Esophagus muscularis mucosa (tissue), 3 donors: Measurements from ENCODE around the gene UBASH3B.

Experiments
- EP300 ChIP-seq: sonication (generic); formaldehyde crosslinking; IDR thresholded peaks from one replicate; pipeline ENCODE4 v1.6.1; 2017; ENCODE audit warnings: antibody characterized with exemption
- TF ChIP-seq, protein P1 (sequence below), 3 experiments: fragments of 200-600 bp in 2 of 3; fragments of 450-650 bp in 1 of 3; sonication (generic) in 2 of 3; IDR thresholded peaks; one replicate each; pipeline ENCODE4 v1.5.1; 2017 to 2019; ENCODE audit warnings: antibody characterized with exemption in 3 of 3, mild to moderate bottlenecking in 2 of 3, moderate library complexity in 1 of 3

DNA sequence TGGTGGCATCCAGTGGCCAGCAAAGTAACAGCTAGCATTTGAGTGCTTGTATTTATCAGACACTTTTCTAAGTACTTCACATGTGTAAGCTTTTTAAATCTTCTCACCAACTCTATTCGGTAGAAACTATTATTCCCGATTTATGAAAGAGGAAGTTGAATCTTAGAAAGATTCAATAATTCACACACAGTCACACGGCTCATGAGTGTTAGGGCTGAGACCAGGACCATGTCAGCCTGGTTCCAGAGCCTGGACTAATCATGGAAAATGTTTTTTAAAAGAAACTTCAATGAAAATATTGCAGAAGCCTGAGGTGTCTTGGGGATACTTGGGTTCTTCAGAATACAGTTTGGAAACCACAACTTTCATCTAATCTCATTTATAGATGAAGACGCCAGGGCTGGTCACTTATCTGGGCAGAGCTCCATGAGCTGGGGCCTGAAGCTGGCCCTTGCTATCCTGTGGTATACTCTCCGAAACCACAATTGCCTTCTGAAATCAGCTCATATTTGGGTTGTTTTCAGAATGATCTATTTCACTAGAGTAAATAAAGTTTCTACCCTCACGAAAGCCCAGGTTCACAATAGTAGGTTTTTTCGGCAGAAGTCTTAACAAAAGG, 178.4 kb downstream of the UBASH3B start:
- TF ChIP-seq, protein P1, sequence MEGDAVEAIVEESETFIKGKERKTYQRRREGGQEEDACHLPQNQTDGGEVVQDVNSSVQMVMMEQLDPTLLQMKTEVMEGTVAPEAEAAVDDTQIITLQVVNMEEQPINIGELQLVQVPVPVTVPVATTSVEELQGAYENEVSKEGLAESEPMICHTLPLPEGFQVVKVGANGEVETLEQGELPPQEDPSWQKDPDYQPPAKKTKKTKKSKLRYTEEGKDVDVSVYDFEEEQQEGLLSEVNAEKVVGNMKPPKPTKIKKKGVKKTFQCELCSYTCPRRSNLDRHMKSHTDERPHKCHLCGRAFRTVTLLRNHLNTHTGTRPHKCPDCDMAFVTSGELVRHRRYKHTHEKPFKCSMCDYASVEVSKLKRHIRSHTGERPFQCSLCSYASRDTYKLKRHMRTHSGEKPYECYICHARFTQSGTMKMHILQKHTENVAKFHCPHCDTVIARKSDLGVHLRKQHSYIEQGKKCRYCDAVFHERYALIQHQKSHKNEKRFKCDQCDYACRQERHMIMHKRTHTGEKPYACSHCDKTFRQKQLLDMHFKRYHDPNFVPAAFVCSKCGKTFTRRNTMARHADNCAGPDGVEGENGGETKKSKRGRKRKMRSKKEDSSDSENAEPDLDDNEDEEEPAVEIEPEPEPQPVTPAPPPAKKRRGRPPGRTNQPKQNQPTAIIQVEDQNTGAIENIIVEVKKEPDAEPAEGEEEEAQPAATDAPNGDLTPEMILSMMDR (IDR thresholded peaks at IDR 0.05) = no peak
- no peak for TF ChIP-seq EP300
